ENCODE data around the gene SLC35G6. TPM values are rescaled to one million over a fixed set of nuclear protein-coding genes. Genes with fewer than 3 reads are reported as not detected.
"Not testable (repeated sequence)": the region's sequence is repeated elsewhere in the genome, so short reads cannot be mapped to it uniquely, and the experiment has no call there.

The SLC35G6 gene
- total RNA-seq, 1 donor from 2014 or later: not detected

DNA sequence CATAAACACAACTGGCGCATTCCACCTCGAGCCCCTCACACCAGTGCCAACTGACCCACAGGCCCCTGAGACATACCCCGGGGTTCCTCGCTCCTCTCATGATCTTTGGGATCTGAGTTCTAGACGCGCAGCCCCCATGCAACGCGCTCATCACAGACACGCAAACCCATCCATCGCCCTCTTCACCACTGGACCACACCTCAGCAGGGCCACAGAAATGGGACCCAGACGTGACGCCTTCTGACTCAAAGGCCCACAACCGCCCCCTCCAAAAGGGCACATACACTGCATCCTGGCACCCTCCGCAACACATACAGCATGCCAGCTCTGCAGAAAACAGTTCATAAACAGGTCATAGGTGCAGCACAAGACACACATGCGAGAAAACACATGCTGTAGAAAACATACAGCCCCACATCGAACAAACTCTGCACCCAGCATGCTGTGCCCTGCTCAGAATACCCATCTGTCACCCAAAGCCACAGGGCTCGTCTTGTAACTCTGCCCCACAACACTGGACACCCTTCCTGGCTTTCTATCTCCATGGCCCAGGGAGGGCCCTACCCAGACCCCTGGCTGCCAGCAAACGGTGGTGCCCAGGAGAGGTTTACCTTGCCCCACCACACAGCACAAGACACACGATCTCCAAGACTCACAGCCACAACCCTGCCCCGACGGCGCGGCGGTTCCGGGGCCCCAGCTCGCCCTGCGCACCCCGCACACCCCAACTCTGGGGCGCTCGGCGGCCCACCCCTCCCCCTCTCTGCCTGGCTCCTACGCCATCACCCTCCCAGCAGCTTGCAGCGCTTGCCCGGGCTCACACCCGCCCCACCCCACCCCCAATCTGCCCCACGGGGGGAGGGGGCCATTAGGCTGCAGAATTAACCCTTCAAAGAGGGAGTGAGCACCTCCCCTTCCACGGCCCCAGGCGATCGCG lies 2.7 kb upstream of the SLC35G6 start:
- no peaks in the 10 kb centered on the region for H3K27me3 Mint-ChIP-seq (ENCODE audit: low read depth)
- H3K4me1 Mint-ChIP-seq (ENCODE audit: low read depth): peaks cover 59% of the 10 kb centered on the region
- DNase-seq (ENCODE audit: low spot score): no peak
- H3K27ac Mint-ChIP-seq (ENCODE audit: unreplicated experiment): peak overlapping the region; percentile 99
- peak overlapping the region; percentile 90 for H3K4me3 Mint-ChIP-seq (ENCODE audit: unreplicated experiment)
- no peaks in the 10 kb centered on the region for H3K9me3 Mint-ChIP-seq (ENCODE audit: low read depth)
- no peaks in the 10 kb centered on the region for H3K36me3 Mint-ChIP-seq (ENCODE audit: low read depth)
- TF ChIP-seq, protein P1, sequence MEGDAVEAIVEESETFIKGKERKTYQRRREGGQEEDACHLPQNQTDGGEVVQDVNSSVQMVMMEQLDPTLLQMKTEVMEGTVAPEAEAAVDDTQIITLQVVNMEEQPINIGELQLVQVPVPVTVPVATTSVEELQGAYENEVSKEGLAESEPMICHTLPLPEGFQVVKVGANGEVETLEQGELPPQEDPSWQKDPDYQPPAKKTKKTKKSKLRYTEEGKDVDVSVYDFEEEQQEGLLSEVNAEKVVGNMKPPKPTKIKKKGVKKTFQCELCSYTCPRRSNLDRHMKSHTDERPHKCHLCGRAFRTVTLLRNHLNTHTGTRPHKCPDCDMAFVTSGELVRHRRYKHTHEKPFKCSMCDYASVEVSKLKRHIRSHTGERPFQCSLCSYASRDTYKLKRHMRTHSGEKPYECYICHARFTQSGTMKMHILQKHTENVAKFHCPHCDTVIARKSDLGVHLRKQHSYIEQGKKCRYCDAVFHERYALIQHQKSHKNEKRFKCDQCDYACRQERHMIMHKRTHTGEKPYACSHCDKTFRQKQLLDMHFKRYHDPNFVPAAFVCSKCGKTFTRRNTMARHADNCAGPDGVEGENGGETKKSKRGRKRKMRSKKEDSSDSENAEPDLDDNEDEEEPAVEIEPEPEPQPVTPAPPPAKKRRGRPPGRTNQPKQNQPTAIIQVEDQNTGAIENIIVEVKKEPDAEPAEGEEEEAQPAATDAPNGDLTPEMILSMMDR (IDR thresholded peaks at IDR 0.05): no peak

DNA sequence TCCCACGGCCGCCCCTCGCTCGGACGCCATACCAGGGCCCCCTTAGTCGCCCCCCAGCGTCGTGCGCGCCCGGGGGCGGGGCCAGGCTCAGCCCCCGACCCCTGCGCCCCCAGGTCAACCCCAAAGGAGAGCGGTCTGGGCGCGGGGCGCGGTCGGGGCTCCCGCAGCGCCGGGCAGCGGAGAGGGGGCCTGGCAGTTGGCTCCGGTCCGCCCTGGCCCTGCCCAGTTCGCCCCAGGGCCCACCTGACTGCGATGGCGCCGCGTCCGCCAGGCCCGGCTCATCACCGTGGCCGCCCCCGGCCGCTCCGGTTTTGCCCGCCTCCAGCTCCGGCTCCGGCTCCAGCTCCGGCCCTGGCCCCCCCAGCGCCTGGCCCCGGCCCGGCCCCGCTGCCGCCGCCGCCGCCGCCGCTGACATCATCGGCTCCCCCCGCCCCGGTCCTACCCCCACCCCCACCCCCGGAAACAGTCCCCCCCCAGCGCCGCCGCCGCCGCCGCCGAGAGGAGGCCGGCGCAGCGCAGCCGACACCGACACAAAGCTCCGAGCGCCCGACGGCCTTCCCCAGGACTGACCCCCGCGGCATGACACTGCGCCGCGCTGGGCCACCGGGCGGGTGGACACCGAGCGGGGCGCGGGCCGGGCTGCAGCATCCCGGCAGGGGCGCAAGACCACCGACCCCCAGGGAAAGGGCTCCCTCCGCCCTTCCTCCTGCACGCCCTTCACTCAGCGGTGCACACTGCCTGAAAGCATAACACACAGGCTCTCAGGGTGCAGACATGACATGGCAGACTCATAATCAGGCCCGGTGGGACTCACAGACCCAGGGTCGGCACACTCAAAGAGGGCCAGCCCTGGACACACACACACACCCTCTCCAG lies 1.8 kb upstream of the SLC35G6 start, which contains the start of gene ZBTB4:
Gene ZBTB4, minus strand, starts transcription at position 419 of the 876 bp plus-strand sequence. CDS start 12,830 bp downstream, outside the sequence.
- H3K9me3 Mint-ChIP-seq (ENCODE audit: low read depth): no peaks in the 10 kb centered on the region
- no peak for DNase-seq (ENCODE audit: low spot score)
- peak within 1 kb of the TSS; percentile 90 for H3K4me3 Mint-ChIP-seq (ENCODE audit: unreplicated experiment)
- H3K36me3 Mint-ChIP-seq (ENCODE audit: low read depth): no peaks in the 10 kb centered on the region
- H3K27ac Mint-ChIP-seq (ENCODE audit: unreplicated experiment): peak within 1 kb of the TSS; percentile 99
- H3K27me3 Mint-ChIP-seq (ENCODE audit: low read depth): no peaks in the 10 kb centered on the region
- TF ChIP-seq, protein P1 (IDR thresholded peaks at IDR 0.05): no peak
- peaks cover 59% of the 10 kb centered on the region for H3K4me1 Mint-ChIP-seq (ENCODE audit: low read depth)

DNA sequence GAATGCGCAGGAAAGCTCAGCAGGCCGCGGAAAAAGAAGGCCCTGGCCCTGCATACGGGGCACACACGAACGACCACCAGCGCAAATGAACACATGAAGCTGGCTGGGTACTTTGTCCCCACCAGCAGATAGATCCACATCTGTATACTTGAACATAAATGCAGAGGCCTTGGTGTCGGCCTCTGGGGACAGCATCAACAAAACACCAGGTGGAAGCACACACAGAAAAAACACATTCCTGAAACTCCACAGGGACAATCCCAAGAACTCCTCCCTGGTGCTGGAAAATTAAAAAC lies 1.2 kb upstream of the SLC35G6 start:
- Mint-ChIP-seq H3K36me3 (ENCODE audit: low read depth) (no peaks in the 10 kb centered on the region), H3K27ac (ENCODE audit: unreplicated experiment) (peak overlapping the region; percentile 95), H3K4me1 (ENCODE audit: low read depth) (peaks cover 63% of the 10 kb centered on the region), H3K4me3 (ENCODE audit: unreplicated experiment) (peak overlapping the region; percentile 84), H3K27me3 (ENCODE audit: low read depth) (no peaks in the 10 kb centered on the region), H3K9me3 (ENCODE audit: low read depth) (no peaks in the 10 kb centered on the region)
- no peak for DNase-seq (ENCODE audit: low spot score)
- TF ChIP-seq, protein P1 (IDR thresholded peaks at IDR 0.05): no peak

DNA sequence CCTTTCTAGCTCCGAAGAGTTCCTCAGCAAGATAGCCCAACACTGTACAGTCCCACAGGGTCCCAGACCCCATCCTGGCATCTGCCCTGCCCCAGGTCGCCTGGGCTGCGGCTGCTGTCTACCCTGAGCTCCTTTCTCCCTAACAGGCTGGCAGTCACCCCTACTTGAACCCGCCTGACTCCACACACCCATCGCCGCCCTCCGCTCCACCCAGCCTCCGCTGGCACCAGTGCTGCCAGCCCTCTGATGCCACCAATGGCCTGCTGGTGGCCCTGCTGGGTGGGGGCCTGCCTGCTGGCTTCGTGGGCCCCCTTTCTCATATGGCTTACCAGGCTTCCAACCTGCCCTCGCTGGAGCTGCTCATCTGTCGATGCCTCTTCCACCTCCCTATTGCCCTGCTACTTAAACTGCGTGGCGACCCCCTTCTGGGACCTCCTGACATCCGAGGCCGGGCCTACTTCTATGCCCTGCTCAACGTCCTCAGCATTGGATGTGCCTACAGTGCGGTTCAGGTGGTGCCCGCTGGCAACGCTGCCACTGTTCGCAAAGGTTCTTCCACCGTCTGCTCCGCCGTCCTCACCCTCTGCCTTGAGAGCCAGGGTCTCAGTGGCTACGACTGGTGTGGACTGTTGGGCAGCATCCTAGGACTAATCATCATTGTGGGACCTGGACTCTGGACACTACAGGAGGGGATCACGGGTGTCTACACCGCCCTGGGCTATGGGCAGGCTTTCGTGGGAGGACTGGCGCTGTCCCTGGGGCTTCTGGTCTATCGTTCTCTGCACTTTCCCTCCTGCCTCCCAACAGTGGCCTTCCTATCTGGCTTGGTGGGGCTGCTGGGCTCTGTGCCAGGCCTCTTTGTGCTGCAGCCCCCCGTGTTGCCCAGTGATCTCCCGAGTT lies 846 bp downstream of the SLC35G6 start:
- H3K9me3 Mint-ChIP-seq (ENCODE audit: low read depth); H3K4me3 Mint-ChIP-seq (ENCODE audit: unreplicated experiment); DNase-seq (ENCODE audit: low spot score); H3K27me3 Mint-ChIP-seq (ENCODE audit: low read depth); H3K36me3 Mint-ChIP-seq (ENCODE audit: low read depth): not testable (repeated sequence)
- Mint-ChIP-seq H3K27ac (ENCODE audit: unreplicated experiment) (peak overlapping the region; percentile 100), H3K4me1 (ENCODE audit: low read depth) (peaks cover 65% of the 10 kb centered on the region)

DNA sequence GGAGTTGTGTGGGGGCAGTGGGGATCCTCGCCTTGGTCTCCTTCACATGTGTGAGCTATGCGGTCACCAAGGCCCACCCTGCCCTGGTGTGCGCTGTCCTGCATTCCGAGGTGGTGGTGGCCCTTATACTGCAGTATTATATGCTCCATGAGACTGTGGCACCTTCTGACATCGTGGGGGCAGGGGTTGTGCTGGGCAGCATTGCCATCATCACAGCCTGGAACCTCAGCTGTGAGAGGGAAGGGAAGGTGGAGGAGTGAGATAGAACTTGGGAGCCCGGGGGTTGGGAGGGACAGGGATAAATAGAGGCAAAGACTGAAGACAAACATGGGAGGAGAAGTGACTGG lies 1.5 kb downstream of the SLC35G6 start:
- peak overlapping the region; percentile 88 for H3K4me3 Mint-ChIP-seq (ENCODE audit: unreplicated experiment)
- not testable (repeated sequence) for H3K36me3 Mint-ChIP-seq (ENCODE audit: low read depth); H3K9me3 Mint-ChIP-seq (ENCODE audit: low read depth); H3K27me3 Mint-ChIP-seq (ENCODE audit: low read depth); DNase-seq (ENCODE audit: low spot score)
- peaks cover 65% of the 10 kb centered on the region for H3K4me1 Mint-ChIP-seq (ENCODE audit: low read depth)
- peak overlapping the region; percentile 100 for H3K27ac Mint-ChIP-seq (ENCODE audit: unreplicated experiment)

All from chondrocyte (in vitro differentiated cells).